SH-SY5Y (cell line): ENCODE results near the gene GALNT2.

Source experiments
- GATA2 ChIP-seq: IDR thresholded peaks from 2 replicates; pipeline ENCODE4 v1.6.1; 2011; ENCODE audit warnings: mild to moderate bottlenecking, low read depth, low read length
- GATA3 ChIP-seq: IDR thresholded peaks from 2 replicates; pipeline ENCODE4 v1.6.1; 2011; ENCODE audit warnings: low read depth, mild to moderate bottlenecking, low read length, moderate library complexity

DNA sequence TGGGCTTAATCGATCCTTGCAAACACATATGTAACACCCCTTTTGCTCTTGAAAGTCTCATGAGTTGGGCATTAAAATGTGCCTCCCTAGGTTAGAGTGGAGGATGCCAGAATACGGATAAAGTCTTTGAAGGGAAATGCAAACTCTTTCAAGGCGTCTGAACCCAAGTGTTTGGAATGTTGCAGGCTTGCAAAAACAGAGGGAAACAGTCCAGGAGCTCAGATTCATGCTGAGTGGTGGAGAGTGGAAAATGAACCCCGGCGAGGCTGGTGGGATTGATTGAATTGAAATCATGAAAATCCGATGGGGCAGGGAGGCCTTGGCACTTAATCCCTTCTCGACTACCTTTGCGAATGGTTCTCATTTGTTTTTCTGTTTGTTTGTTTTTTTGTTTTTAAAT, 183.6 kb downstream of the GALNT2 start:
- TF ChIP-seq GATA3 = no peak
- no peak for TF ChIP-seq GATA2
